A549 treated with AZD9567 at 1 μM for 4 hours (cell line): ENCODE results near the gene BMP5. TPM values are rescaled to one million over a fixed set of nuclear protein-coding genes. Genes with fewer than 3 reads are reported as not detected.

Experiments used
- total RNA-seq: library from RNA; stranded (reverse); fragments of 200-300 nt; extraction: Qiagen RNA extraction; gene quantifications from 5 replicates; pipeline ENCODE4 v1.2.3, GENCODE V29; 2022; ENCODE audit not compliant: insufficient read depth

BMP5 gene
- total RNA-seq, result not detected in 5 replicates

DNA sequence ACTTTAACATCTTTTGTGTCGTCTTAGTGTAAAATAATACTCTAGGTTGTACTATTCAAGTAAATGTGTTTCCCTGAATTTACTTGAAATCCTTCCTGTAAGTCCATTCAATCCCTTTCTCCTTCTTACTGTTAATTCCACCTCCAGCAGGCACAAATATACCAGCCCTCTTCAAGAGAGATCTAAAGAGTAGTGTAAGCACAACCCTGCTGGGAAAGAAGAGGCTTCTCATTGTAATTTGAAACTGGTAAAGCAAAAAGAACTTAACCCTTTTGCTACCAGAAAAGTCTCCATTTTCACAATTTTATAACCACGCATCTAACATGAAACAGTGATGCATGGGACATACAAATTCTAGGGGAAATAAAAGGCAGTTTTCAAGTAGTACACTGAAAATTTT lies at the start of gene BMP5:
BMP5 (minus strand) TSS at position 191 of the 400 bp plus-strand sequence. CDS start 725 bp downstream, outside the sequence.

